SK-N-SH treated with all-trans-retinoic acid at 6 μM for 48 hours (cell line): ENCODE results near the gene FIGN.

Experiments
- ATAC-seq: fragments of 200-7000 bp; cut with Tn5 transposase; 3 replicates; pipeline ENCODE4 v1.9.1; 2020; ENCODE audit warnings: mild to moderate bottlenecking, moderate library complexity
- ARNTL ChIP-seq: fragments of 450-650 bp; formaldehyde crosslinking; IDR thresholded peaks from 2 replicates; pipeline ENCODE4 v1.5.0; 2020; ENCODE audit warnings: low read depth, mild to moderate bottlenecking, moderate library complexity, borderline replicate concordance
- BACH2 ChIP-seq: fragments of 250-450 bp; sonication (Bioruptor Pico); IDR thresholded peaks from 2 replicates; pipeline ENCODE4 v1.9.0; 2021; ENCODE audit warnings: mild to moderate bottlenecking, borderline replicate concordance
- CSDC2 ChIP-seq: fragments of 250-450 bp; sonication (Bioruptor Pico); IDR thresholded peaks from 2 replicates; pipeline ENCODE4 v1.5.0; 2020; ENCODE audit warnings: mild to moderate bottlenecking, moderate library complexity
- ESRRG ChIP-seq: fragments of 250-450 bp; sonication (Bioruptor Pico); IDR thresholded peaks from 2 replicates; pipeline ENCODE4 v1.6.1; 2021; ENCODE audit warnings: mild to moderate bottlenecking
- GLIS3 ChIP-seq: fragments of 250-450 bp; sonication (Bioruptor Pico); IDR thresholded peaks from 2 replicates; pipeline ENCODE4 v1.5.0; 2020; ENCODE audit warnings: mild to moderate bottlenecking, moderate library complexity
- ISL1 ChIP-seq: fragments of 250-450 bp; sonication (Bioruptor Pico); IDR thresholded peaks from 2 replicates; pipeline ENCODE4 v2.1.2; 2022; ENCODE audit warnings: mild to moderate bottlenecking, moderate library complexity
- OSR1 ChIP-seq: fragments of 250-450 bp; sonication (Bioruptor Pico); IDR thresholded peaks from 2 replicates; pipeline ENCODE4 v1.8.0; 2022; ENCODE audit warnings: moderate library complexity, mild to moderate bottlenecking, inconsistent platforms
- PPARA ChIP-seq: fragments of 250-450 bp; sonication (Bioruptor Pico); IDR thresholded peaks from 2 replicates; pipeline ENCODE4 v1.5.0; 2020; ENCODE audit warnings: mild to moderate bottlenecking, borderline replicate concordance
- RARB ChIP-seq: fragments of 250-450 bp; sonication (Bioruptor Pico); IDR thresholded peaks from 2 replicates; pipeline ENCODE4 v1.8.0; 2021; ENCODE audit warnings: mild to moderate bottlenecking, moderate library complexity
- SNAI2 ChIP-seq: fragments of 250-450 bp; sonication (Bioruptor Pico); IDR thresholded peaks from 2 replicates; pipeline ENCODE4 v1.5.0; 2020; ENCODE audit warnings: mild to moderate bottlenecking, moderate library complexity
- TOX ChIP-seq: fragments of 250-450 bp; sonication (Bioruptor Pico); IDR thresholded peaks from 2 replicates; pipeline ENCODE4 v1.8.0; 2021; ENCODE audit warnings: mild to moderate bottlenecking, moderate library complexity, borderline replicate concordance
- ZC3H10 ChIP-seq: fragments of 250-450 bp; sonication (Bioruptor Pico); IDR thresholded peaks from 2 replicates; pipeline ENCODE4 v1.5.1; 2021; ENCODE audit warnings: mild to moderate bottlenecking, moderate library complexity
- ZFP3 ChIP-seq: fragments of 250-450 bp; sonication (Bioruptor Pico); IDR thresholded peaks from 2 replicates; pipeline ENCODE4 v1.5.0; 2020; ENCODE audit warnings: mild to moderate bottlenecking, moderate library complexity
- ZFP30 ChIP-seq: fragments of 450-650 bp; formaldehyde crosslinking; IDR thresholded peaks from 2 replicates; pipeline ENCODE4 v1.5.0; 2022; ENCODE audit warnings: mild to moderate bottlenecking, moderate library complexity
- ZNF565 ChIP-seq: fragments of 450-650 bp; formaldehyde crosslinking; conservative IDR thresholded peaks from 2 replicates; pipeline ENCODE4 v1.5.0; 2020; ENCODE audit warnings: low read depth, mild to moderate bottlenecking, moderate library complexity
- ZNF70 ChIP-seq: fragments of 450-650 bp; formaldehyde crosslinking; IDR thresholded peaks from 2 replicates; pipeline ENCODE4 v1.5.0; 2020; ENCODE audit warnings: mild to moderate bottlenecking, moderate library complexity
- ZNF8 ChIP-seq: fragments of 450-650 bp; formaldehyde crosslinking; IDR thresholded peaks from 2 replicates; pipeline ENCODE4 v1.5.0; 2020; ENCODE audit warnings: mild to moderate bottlenecking, moderate library complexity
- TF ChIP-seq, protein P1 (sequence below): fragments of 250-450 bp; sonication (Bioruptor Pico); IDR thresholded peaks from 2 replicates; pipeline ENCODE4 v1.5.0; 2020; ENCODE audit warnings: mild to moderate bottlenecking, moderate library complexity
- TF ChIP-seq, protein P2 (sequence below): fragments of 250-450 bp; sonication (Bioruptor Pico); IDR thresholded peaks from 2 replicates; pipeline ENCODE4 v1.5.1; 2021; ENCODE audit warnings: mild to moderate bottlenecking, moderate library complexity
- TF ChIP-seq, protein P3 (sequence below): fragments of 250-450 bp; sonication (Bioruptor Pico); IDR thresholded peaks from 2 replicates; pipeline ENCODE4 v1.5.1; 2020; ENCODE audit warnings: low read depth, mild to moderate bottlenecking, moderate library complexity
- TF ChIP-seq, protein P4 (sequence below): fragments of 250-450 bp; sonication (Bioruptor Pico); IDR thresholded peaks from 2 replicates; pipeline ENCODE4 v1.8.0; 2021; ENCODE audit warnings: low read depth, mild to moderate bottlenecking, moderate library complexity, borderline replicate concordance
- TF ChIP-seq, protein P5 (sequence below): fragments of 250-450 bp; sonication (Bioruptor Pico); IDR thresholded peaks from 2 replicates; pipeline ENCODE4 v1.8.0; 2020; ENCODE audit warnings: mild to moderate bottlenecking, moderate library complexity, borderline replicate concordance

FIGN gene

DNA sequence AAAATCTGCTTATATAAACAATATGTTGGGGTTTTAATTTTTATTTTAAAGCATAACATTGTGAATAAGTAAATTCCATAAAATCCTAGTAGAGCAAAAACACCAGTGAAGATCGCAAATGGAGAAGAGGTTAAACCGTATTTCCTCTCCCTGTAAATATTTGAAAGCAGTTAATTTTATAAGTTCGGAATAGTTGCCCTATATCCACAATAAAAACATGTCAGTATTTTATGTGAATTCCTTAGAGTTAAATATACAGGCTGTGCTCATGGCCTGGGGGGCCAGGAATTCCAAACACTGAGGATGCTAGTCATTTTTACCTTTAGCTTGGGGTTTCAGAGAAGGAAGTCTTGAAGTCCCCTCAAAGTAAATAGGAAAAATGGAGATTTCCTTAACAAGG is 135.0 kb downstream of the FIGN start:
- TF ChIP-seq ZFP3 (CRISPR knock-in tag): no peak
- TF ChIP-seq, protein P1, sequence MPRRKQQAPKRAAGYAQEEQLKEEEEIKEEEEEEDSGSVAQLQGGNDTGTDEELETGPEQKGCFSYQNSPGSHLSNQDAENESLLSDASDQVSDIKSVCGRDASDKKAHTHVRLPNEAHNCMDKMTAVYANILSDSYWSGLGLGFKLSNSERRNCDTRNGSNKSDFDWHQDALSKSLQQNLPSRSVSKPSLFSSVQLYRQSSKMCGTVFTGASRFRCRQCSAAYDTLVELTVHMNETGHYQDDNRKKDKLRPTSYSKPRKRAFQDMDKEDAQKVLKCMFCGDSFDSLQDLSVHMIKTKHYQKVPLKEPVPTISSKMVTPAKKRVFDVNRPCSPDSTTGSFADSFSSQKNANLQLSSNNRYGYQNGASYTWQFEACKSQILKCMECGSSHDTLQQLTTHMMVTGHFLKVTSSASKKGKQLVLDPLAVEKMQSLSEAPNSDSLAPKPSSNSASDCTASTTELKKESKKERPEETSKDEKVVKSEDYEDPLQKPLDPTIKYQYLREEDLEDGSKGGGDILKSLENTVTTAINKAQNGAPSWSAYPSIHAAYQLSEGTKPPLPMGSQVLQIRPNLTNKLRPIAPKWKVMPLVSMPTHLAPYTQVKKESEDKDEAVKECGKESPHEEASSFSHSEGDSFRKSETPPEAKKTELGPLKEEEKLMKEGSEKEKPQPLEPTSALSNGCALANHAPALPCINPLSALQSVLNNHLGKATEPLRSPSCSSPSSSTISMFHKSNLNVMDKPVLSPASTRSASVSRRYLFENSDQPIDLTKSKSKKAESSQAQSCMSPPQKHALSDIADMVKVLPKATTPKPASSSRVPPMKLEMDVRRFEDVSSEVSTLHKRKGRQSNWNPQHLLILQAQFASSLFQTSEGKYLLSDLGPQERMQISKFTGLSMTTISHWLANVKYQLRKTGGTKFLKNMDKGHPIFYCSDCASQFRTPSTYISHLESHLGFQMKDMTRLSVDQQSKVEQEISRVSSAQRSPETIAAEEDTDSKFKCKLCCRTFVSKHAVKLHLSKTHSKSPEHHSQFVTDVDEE (CRISPR knock-in tag): no peak
- TF ChIP-seq ZFP30: no peak
- TF ChIP-seq ZNF8 (CRISPR knock-in tag): no peak
- TF ChIP-seq, protein P2, sequence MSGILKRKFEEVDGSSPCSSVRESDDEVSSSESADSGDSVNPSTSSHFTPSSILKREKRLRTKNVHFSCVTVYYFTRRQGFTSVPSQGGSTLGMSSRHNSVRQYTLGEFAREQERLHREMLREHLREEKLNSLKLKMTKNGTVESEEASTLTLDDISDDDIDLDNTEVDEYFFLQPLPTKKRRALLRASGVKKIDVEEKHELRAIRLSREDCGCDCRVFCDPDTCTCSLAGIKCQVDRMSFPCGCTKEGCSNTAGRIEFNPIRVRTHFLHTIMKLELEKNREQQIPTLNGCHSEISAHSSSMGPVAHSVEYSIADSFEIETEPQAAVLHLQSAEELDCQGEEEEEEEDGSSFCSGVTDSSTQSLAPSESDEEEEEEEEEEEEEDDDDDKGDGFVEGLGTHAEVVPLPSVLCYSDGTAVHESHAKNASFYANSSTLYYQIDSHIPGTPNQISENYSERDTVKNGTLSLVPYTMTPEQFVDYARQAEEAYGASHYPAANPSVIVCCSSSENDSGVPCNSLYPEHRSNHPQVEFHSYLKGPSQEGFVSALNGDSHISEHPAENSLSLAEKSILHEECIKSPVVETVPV: no peak
- no peak for ATAC-seq

DNA sequence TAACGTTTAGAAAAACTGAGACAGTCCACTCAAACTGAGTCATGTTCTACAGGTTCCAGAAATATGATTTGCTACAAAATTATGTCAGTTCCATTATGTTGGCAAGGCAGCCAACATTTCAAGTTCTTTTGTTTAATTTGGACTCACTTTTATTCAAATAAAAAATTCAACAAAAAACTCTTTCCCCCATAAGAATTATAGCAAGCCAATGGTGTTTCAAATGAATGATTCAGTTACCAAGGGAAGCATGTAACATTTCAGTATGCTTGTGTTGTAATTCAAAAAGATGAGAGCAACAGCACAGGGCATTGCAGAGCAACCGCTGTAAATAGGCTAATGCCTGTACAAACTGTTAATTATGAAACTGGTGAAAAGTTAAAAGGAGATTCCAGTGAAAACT is 140.8 kb downstream of the FIGN start:
- TF ChIP-seq SNAI2 (CRISPR knock-in tag): no peak
- TF ChIP-seq BACH2 (CRISPR knock-in tag): no peak
- no peak for TF ChIP-seq ZFP3 (CRISPR knock-in tag)
- TF ChIP-seq TOX (CRISPR knock-in tag): no peak
- TF ChIP-seq, protein P3, sequence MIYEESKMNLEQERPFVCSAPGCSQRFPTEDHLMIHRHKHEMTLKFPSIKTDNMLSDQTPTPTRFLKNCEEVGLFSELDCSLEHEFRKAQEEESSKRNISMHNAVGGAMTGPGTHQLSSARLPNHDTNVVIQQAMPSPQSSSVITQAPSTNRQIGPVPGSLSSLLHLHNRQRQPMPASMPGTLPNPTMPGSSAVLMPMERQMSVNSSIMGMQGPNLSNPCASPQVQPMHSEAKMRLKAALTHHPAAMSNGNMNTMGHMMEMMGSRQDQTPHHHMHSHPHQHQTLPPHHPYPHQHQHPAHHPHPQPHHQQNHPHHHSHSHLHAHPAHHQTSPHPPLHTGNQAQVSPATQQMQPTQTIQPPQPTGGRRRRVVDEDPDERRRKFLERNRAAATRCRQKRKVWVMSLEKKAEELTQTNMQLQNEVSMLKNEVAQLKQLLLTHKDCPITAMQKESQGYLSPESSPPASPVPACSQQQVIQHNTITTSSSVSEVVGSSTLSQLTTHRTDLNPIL: no peak
- no peak for TF ChIP-seq ZNF565 (CRISPR knock-in tag)
- TF ChIP-seq, protein P4, sequence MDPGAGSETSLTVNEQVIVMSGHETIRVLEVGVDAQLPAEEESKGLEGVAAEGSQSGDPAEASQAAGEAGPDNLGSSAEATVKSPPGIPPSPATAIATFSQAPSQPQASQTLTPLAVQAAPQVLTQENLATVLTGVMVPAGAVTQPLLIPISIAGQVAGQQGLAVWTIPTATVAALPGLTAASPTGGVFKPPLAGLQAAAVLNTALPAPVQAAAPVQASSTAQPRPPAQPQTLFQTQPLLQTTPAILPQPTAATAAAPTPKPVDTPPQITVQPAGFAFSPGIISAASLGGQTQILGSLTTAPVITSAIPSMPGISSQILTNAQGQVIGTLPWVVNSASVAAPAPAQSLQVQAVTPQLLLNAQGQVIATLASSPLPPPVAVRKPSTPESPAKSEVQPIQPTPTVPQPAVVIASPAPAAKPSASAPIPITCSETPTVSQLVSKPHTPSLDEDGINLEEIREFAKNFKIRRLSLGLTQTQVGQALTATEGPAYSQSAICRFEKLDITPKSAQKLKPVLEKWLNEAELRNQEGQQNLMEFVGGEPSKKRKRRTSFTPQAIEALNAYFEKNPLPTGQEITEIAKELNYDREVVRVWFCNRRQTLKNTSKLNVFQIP: no peak
- no peak; the same call in 1 of the 2 replicates for TF ChIP-seq ISL1
- TF ChIP-seq ZNF70: no peak
- TF ChIP-seq ARNTL (CRISPR knock-in tag): no peak
- no peak for TF ChIP-seq RARB (CRISPR knock-in tag)
- TF ChIP-seq, protein P5, sequence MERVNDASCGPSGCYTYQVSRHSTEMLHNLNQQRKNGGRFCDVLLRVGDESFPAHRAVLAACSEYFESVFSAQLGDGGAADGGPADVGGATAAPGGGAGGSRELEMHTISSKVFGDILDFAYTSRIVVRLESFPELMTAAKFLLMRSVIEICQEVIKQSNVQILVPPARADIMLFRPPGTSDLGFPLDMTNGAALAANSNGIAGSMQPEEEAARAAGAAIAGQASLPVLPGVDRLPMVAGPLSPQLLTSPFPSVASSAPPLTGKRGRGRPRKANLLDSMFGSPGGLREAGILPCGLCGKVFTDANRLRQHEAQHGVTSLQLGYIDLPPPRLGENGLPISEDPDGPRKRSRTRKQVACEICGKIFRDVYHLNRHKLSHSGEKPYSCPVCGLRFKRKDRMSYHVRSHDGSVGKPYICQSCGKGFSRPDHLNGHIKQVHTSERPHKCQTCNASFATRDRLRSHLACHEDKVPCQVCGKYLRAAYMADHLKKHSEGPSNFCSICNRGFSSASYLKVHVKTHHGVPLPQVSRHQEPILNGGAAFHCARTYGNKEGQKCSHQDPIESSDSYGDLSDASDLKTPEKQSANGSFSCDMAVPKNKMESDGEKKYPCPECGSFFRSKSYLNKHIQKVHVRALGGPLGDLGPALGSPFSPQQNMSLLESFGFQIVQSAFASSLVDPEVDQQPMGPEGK (CRISPR knock-in tag): no peak
- no peak for TF ChIP-seq PPARA
- TF ChIP-seq ZFP30: no peak
- TF ChIP-seq ZNF8 (CRISPR knock-in tag): no peak
- TF ChIP-seq GLIS3: no peak
- TF ChIP-seq CSDC2: no peak
- TF ChIP-seq ZC3H10 (CRISPR knock-in tag): no peak
- TF ChIP-seq, protein P2: no peak
- peak; percentile 55; the same call in 2 of the 3 replicates for ATAC-seq

DNA sequence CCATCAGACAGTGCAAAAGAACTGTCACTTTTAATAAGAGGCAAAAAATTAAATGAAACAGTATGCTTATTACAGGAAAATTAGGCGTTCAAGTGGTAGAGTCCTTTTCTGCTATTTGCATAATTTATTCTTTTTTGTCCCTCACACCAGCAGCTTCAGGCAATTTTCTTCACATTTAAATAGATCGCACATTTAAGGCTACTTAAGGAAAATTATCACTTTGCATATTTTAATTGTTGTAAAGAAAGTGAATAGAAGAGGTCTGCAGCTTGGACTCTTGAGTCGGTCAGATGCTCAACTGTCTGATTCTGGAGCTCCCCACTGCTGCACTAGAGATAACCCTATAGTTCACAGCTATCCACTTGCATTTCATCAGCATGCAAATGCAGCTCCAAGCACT is 141.3 kb downstream of the FIGN start:
- TF ChIP-seq OSR1 (CRISPR knock-in tag) (no peak), BACH2 (CRISPR knock-in tag) (no peak), CSDC2 (no peak), RARB (CRISPR knock-in tag) (no peak), ESRRG (CRISPR knock-in tag) (no peak), ISL1 (no peak), GLIS3 (no peak), SNAI2 (CRISPR knock-in tag) (no peak), ARNTL (CRISPR knock-in tag) (no peak), TOX (CRISPR knock-in tag) (no peak)
- TF ChIP-seq, protein P4: no peak
- peak; percentile 56; the same call in 2 of the 3 replicates for ATAC-seq
